ENCODE results near the gene MUC6.

MUC6 gene

DNA sequence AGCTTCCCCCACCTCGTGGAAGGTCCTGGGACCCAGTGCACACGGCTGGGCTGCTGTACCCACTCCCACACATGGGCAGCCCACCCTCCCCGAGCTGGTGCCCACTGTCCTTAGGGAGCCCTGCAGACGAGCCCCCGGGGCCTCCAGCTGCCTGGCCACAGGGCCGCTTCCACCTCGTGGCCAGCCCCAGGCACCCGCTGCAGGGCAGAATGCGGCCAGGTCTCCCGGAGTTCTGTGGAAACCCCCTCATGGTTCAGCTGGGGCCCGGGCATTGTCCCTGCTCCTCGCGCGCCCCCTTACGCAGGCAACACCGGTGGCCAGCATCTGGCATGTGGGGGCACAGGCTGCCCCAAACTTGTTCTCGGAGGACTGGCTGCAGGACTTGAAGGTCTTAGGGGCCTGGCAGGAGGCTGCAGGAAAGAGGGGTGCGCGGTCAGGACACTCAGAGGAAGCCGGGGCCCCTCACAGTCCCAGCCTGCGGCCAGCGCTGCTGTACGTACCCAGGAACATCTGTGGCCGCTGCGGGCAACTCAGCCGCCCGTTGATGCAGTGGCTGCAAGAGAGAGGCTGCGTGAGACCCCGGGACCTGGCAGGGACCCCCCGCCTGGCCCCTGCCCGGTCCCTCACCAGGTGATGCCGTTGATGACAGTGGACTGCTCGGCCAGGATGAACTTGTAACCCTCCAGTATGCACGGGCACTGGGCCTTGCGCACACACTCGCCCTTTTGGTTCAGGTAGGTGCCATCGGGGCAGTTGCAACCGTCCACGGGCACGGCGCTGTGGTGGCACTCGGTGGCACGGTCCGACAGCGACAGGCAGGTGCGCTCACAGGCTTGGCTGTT is 9.7 kb downstream of the MUC6 start:
- Histone ChIP-seq H3K9ac (ENCODE audit: low read length) (no peak overlapping the region), H3K27me3 (replicated peaks; ENCODE audit: insufficient read depth, low read length) (peaks cover 39% of the 10 kb centered on the region), H3K4me3 (ENCODE audit: low read length) (no peak overlapping the region), H3K9me2 (replicated peaks; ENCODE audit: insufficient read depth, low read length) (no peaks in the 10 kb centered on the region), H3K27ac (ENCODE audit: low read length) (no peak overlapping the region), H2AFZ (ENCODE audit: low read length) (no peak overlapping the region), H3K4me1 (ENCODE audit: low read length) (no peaks in the 10 kb centered on the region), H3K4me2 (ENCODE audit: low read depth, low read length) (no peak overlapping the region), H3K79me2 (ENCODE audit: low read length) (no peaks in the 10 kb centered on the region), H4K20me1 (ENCODE audit: insufficient read depth, low read length) (no peaks in the 10 kb centered on the region), H3F3A (ENCODE audit: insufficient read depth, low read length) (no peaks in the 10 kb centered on the region), H3K9me3 (replicated peaks; ENCODE audit: insufficient read depth, low read length) (no peaks in the 10 kb centered on the region), H3K36me3 (replicated peaks; ENCODE audit: insufficient read depth, low read length) (no peaks in the 10 kb centered on the region)
- TF ChIP-seq EZH2phosphoT487 (IDR thresholded peaks at IDR 0.05; ENCODE audit: low read length): no peak
- no peak for TF ChIP-seq EZH2 (optimal IDR thresholded peaks at IDR 0.05; ENCODE audit: low read depth, low read length)
- TF ChIP-seq, protein P1, sequence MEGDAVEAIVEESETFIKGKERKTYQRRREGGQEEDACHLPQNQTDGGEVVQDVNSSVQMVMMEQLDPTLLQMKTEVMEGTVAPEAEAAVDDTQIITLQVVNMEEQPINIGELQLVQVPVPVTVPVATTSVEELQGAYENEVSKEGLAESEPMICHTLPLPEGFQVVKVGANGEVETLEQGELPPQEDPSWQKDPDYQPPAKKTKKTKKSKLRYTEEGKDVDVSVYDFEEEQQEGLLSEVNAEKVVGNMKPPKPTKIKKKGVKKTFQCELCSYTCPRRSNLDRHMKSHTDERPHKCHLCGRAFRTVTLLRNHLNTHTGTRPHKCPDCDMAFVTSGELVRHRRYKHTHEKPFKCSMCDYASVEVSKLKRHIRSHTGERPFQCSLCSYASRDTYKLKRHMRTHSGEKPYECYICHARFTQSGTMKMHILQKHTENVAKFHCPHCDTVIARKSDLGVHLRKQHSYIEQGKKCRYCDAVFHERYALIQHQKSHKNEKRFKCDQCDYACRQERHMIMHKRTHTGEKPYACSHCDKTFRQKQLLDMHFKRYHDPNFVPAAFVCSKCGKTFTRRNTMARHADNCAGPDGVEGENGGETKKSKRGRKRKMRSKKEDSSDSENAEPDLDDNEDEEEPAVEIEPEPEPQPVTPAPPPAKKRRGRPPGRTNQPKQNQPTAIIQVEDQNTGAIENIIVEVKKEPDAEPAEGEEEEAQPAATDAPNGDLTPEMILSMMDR (IDR thresholded peaks at IDR 0.05; ENCODE audit: low read length): no peak
- no peak for DNase-seq

DNA sequence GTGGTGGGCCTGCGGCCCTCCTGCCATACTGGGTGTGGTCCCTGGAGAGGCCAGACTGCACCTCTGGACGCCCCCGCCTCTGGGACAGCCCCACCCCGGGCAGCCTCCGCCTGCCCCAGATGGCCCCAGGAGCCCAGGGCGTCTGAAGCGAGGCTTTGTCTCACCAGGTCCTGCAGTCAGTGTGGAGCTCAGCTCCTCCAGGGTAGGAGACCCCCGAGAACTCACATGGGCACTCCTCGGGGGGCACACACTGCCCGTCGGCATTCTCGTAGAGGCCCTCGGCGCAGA is 10.4 kb downstream of the MUC6 start:
- no peaks in the 10 kb centered on the region for H4K20me1 ChIP-seq (ENCODE audit: insufficient read depth, low read length)
- no peaks in the 10 kb centered on the region for H3K9me2 ChIP-seq (replicated peaks; ENCODE audit: insufficient read depth, low read length)
- H3K79me2 ChIP-seq (ENCODE audit: low read length): no peaks in the 10 kb centered on the region
- H3K4me1 ChIP-seq (ENCODE audit: low read length): no peaks in the 10 kb centered on the region
- no peak overlapping the region for H3K9ac ChIP-seq (ENCODE audit: low read length)
- H3K36me3 ChIP-seq (replicated peaks; ENCODE audit: insufficient read depth, low read length): no peaks in the 10 kb centered on the region
- no peaks in the 10 kb centered on the region for H3K9me3 ChIP-seq (replicated peaks; ENCODE audit: insufficient read depth, low read length)
- H3K4me2 ChIP-seq (ENCODE audit: low read depth, low read length): no peak overlapping the region
- peaks cover 32% of the 10 kb centered on the region for H3K27me3 ChIP-seq (replicated peaks; ENCODE audit: insufficient read depth, low read length)
- no peaks in the 10 kb centered on the region for H3F3A ChIP-seq (ENCODE audit: insufficient read depth, low read length)
- no peak for DNase-seq
- H3K27ac ChIP-seq (ENCODE audit: low read length): no peak overlapping the region
- TF ChIP-seq EZH2phosphoT487 (IDR thresholded peaks at IDR 0.05; ENCODE audit: low read length) (no peak), EZH2 (optimal IDR thresholded peaks at IDR 0.05; ENCODE audit: low read depth, low read length) (no peak)
- TF ChIP-seq, protein P1 (IDR thresholded peaks at IDR 0.05; ENCODE audit: low read length): no peak
- H3K4me3 ChIP-seq (ENCODE audit: low read length): no peak overlapping the region
- H2AFZ ChIP-seq (ENCODE audit: low read length): no peak overlapping the region

DNA sequence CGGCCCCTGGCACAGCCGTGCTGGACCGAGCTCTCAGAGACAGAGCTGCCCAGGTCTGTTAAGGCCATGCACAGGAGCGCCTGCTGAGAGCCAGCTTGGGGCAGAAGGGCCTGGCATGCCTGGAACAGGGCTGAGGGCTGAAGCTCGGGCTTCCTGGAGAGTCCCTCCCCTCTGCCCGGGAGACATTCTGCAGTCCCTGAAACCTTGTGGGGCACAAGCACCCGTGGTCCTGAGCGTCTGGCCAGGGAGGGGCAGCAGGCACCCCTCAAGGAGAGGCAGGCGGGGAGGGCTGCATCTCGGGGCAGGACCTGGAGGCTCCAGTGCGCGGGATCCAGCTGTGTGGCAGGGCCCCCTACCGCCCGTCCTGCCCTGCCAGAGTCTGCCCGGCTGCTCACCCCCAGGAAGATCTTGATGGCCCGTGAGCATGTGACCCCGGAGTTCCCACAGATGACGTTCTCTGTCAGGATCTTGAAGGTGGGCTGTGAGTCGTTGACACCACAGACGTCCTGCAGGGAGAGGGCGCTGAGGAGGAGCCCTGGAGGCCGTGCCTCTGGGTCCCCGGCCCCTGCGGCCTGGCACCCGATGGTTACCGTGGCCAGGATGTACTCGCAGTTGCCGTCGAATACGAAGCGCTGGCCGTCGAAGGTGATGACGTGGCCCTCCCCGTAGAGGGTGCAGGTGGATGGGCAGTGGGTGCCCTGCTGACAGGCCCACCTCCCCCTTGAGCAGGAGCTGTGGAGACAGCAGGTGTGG is 10.9 kb downstream of the MUC6 start:
- H4K20me1 ChIP-seq (ENCODE audit: insufficient read depth, low read length): no peaks in the 10 kb centered on the region
- no peaks in the 10 kb centered on the region for H3K4me1 ChIP-seq (ENCODE audit: low read length)
- no peak overlapping the region for H3K4me2 ChIP-seq (ENCODE audit: low read depth, low read length)
- TF ChIP-seq EZH2 (optimal IDR thresholded peaks at IDR 0.05; ENCODE audit: low read depth, low read length) (no peak), EZH2phosphoT487 (IDR thresholded peaks at IDR 0.05; ENCODE audit: low read length) (no peak)
- TF ChIP-seq, protein P1 (IDR thresholded peaks at IDR 0.05; ENCODE audit: low read length): no peak
- H3F3A ChIP-seq (ENCODE audit: insufficient read depth, low read length): no peaks in the 10 kb centered on the region
- no peak overlapping the region for H3K4me3 ChIP-seq (ENCODE audit: low read length)
- H3K9me3 ChIP-seq (replicated peaks; ENCODE audit: insufficient read depth, low read length): no peaks in the 10 kb centered on the region
- H3K27ac ChIP-seq (ENCODE audit: low read length): no peak overlapping the region
- H3K9ac ChIP-seq (ENCODE audit: low read length): no peak overlapping the region
- H3K79me2 ChIP-seq (ENCODE audit: low read length): no peaks in the 10 kb centered on the region
- H2AFZ ChIP-seq (ENCODE audit: low read length): no peak overlapping the region
- no peaks in the 10 kb centered on the region for H3K9me2 ChIP-seq (replicated peaks; ENCODE audit: insufficient read depth, low read length)
- DNase-seq: no peak
- H3K36me3 ChIP-seq (replicated peaks; ENCODE audit: insufficient read depth, low read length): no peaks in the 10 kb centered on the region
- peaks cover 31% of the 10 kb centered on the region; the same call in 1 of the 2 replicates for H3K27me3 ChIP-seq (replicated peaks; ENCODE audit: insufficient read depth, low read length)
